Hepatocyte (in vitro differentiated cells): ENCODE measurements around the gene EXOC3.

ENCODE experiments used
- CTCF ChIP-seq: fragments of 200-600 bp; sonication (generic); IDR thresholded peaks from 2 replicates; pipeline ENCODE4 v1.5.1; 2016; ENCODE audit warnings: antibody characterized with exemption, mild to moderate bottlenecking; ENCODE audit not compliant: poor library complexity
- EZH2 ChIP-seq: fragments of 200-600 bp; sonication (generic); IDR thresholded peaks from 2 replicates; pipeline ENCODE4 v1.6.1; 2016; ENCODE audit warnings: antibody characterized with exemption, mild to moderate bottlenecking, borderline replicate concordance

GRCh38 chr5:475704-476101 is 32.7 kb downstream of the EXOC3 start:
- TF ChIP-seq CTCF (no peak), EZH2 (no peak)
